Fibroblast of lung (primary cell): Measurements from ENCODE around the gene SPOCK1. TPM values are rescaled to one million over a fixed set of nuclear protein-coding genes. Genes with fewer than 3 reads are reported as not detected.
"Not testable (repeated sequence)": the region's sequence is repeated elsewhere in the genome, so short reads cannot be mapped to it uniquely, and the experiment has no call there.

Source experiments
- DNase-seq, 2 donors: peaks; one replicate each; pipeline versions ENCODE4 v3.0.0 to v3.0.0-alpha.2; 2010; ENCODE audit warnings: low read depth in 2 of 2
- H2AFZ ChIP-seq: 2 replicates; pipeline ENCODE4 v1.5.1; 2012; ENCODE audit warnings: low read length, control low read depth, inconsistent platforms
- H3K27ac ChIP-seq: 2 replicates; pipeline ENCODE4 v1.5.1; 2011; ENCODE audit warnings: low read length, control low read depth; ENCODE audit not compliant: insufficient read depth
- H3K27me3 ChIP-seq: 2 replicates; pipeline ENCODE4 v1.5.1; 2011; ENCODE audit warnings: mild to moderate bottlenecking, low read length; ENCODE audit not compliant: control insufficient read depth, insufficient read depth
- H3K36me3 ChIP-seq: 2 replicates; pipeline ENCODE4 v1.5.1; 2011; ENCODE audit warnings: low read length; ENCODE audit not compliant: control insufficient read depth, insufficient read depth
- H3K4me1 ChIP-seq: 2 replicates; pipeline ENCODE4 v1.5.1; 2011; ENCODE audit warnings: low read length; ENCODE audit not compliant: control insufficient read depth, insufficient read depth; ENCODE audit errors: extremely low read depth
- H3K4me2 ChIP-seq: 2 replicates; pipeline ENCODE4 v1.5.1; 2011; ENCODE audit warnings: low read length, control low read depth; ENCODE audit not compliant: insufficient read depth; ENCODE audit errors: extremely low read depth
- H3K4me3 ChIP-seq, 4 experiments: fragments of 200-600 bp in 1 of 4; sonication (generic) in 1 of 4; replicated peaks in 1 of 4; 2 replicates each; pipeline ENCODE4 v1.5.1; 2011 to 2016; ENCODE audit warnings: low read length in 4 of 4, low read depth in 3 of 4, mild to moderate bottlenecking in 3 of 4, control low read depth in 2 of 4, inconsistent platforms in 1 of 4, mixed read lengths in 1 of 4; ENCODE audit not compliant: insufficient read depth in 1 of 4; ENCODE audit errors: control extremely low read depth in 1 of 4
- H3K79me2 ChIP-seq: 2 replicates; pipeline ENCODE4 v1.5.1; 2012; ENCODE audit warnings: mild to moderate bottlenecking, low read length, inconsistent platforms; ENCODE audit not compliant: control insufficient read depth, insufficient read depth
- H3K9ac ChIP-seq: 2 replicates; pipeline ENCODE4 v1.5.1; 2011; ENCODE audit warnings: mild to moderate bottlenecking, low read length, control low read depth; ENCODE audit not compliant: insufficient read depth
- H3K9me3 ChIP-seq: 2 replicates; pipeline ENCODE4 v1.5.1; 2012; ENCODE audit warnings: low read depth, low read length; ENCODE audit not compliant: control insufficient read depth, insufficient read depth
- H4K20me1 ChIP-seq: 2 replicates; pipeline ENCODE4 v1.5.1; 2011; ENCODE audit warnings: low read length; ENCODE audit not compliant: control insufficient read depth, insufficient read depth; ENCODE audit errors: extremely low read depth
- EZH2 ChIP-seq: IDR thresholded peaks from 2 replicates; pipeline ENCODE4 v1.5.1; 2012; ENCODE audit warnings: low read length, control low read depth, mild to moderate bottlenecking; ENCODE audit errors: missing control alignments
- polyA plus RNA-seq, 2 donors: library from polyadenylated mRNA; depleted of rRNA in 1 of 2; stranded (reverse) in 1 of 2; unstranded in 1 of 2; fragments of >200 nt; gene quantifications; 2 replicates each; pipeline ENCODE4 v1.2.1, GENCODE V29; 2011 to 2012; ENCODE audit warnings: missing spikeins in 1 of 2
- total RNA-seq: library from RNA; depleted of rRNA; stranded (reverse); fragments of >200 nt; gene quantifications from 2 replicates; pipeline ENCODE4 v1.2.1, GENCODE V29; 2014
- TF ChIP-seq, protein P1 (sequence below), 2 donors: IDR thresholded peaks in 1 of 2; conservative IDR thresholded peaks in 1 of 2; 1 replicate in 1 of 2; 2 replicates in 1 of 2; pipeline ENCODE4 v1.5.1; 2011 to 2012; ENCODE audit warnings: low read length in 2 of 2, control low read depth in 1 of 2, inconsistent platforms in 1 of 2, low read depth in 1 of 2, mild to moderate bottlenecking in 1 of 2

SPOCK1 gene
- total and polyA plus RNA-seq, 2 donors (not counting 1 experiment from before 2014, with no cell fraction given), result 11.1 to 34.9 TPM

DNA sequence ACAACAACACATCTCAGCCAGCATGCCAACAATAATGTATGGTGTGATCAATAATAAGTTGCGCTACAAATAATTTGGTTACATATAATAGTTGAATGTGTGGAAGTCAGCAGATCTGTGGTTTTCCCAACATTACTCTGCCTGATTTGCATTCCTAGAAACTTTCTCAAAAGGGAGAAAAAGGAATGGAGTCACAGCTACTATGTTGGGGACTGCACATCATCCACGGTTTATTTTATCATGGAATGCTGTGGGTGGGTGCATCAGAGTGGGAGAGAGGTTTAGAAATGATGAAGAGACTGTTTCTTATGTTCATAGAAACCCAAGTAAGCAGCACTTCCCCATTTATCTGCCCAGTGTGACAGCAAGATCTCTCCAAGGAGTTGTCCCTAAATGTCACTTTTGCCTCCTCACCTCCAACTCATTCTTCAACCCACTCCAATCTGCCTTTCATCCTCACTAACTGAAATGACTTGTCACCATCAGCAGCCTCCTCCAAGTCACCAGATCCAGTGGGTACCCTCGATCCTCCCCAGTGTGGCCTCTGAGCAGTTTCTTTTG, 2.8 kb upstream of the SPOCK1 start:
- no peaks in the 10 kb centered on the region for H3K79me2 ChIP-seq
- no peaks in the 10 kb centered on the region for H3K4me1 ChIP-seq
- H3K9me3 ChIP-seq, result no peaks in the 10 kb centered on the region
- H3K36me3 ChIP-seq, result no peaks in the 10 kb centered on the region
- no peaks in the 10 kb centered on the region for H4K20me1 ChIP-seq
- no peak overlapping the region for H3K27ac ChIP-seq
- no peak overlapping the region for H3K9ac ChIP-seq
- H2AFZ ChIP-seq, result no peak overlapping the region
- H3K4me2 ChIP-seq, result no peak overlapping the region
- no peak overlapping the region for H3K4me3 ChIP-seq
- peak in 1 of 2 donors; percentile 63 for DNase-seq
- peaks cover 6% of the 10 kb centered on the region for H3K27me3 ChIP-seq
- TF ChIP-seq, protein P1, sequence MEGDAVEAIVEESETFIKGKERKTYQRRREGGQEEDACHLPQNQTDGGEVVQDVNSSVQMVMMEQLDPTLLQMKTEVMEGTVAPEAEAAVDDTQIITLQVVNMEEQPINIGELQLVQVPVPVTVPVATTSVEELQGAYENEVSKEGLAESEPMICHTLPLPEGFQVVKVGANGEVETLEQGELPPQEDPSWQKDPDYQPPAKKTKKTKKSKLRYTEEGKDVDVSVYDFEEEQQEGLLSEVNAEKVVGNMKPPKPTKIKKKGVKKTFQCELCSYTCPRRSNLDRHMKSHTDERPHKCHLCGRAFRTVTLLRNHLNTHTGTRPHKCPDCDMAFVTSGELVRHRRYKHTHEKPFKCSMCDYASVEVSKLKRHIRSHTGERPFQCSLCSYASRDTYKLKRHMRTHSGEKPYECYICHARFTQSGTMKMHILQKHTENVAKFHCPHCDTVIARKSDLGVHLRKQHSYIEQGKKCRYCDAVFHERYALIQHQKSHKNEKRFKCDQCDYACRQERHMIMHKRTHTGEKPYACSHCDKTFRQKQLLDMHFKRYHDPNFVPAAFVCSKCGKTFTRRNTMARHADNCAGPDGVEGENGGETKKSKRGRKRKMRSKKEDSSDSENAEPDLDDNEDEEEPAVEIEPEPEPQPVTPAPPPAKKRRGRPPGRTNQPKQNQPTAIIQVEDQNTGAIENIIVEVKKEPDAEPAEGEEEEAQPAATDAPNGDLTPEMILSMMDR (conservative IDR thresholded peaks at IDR 0.05 in 1 of 2, IDR thresholded peaks at IDR 0.05 in 1 of 2; ENCODE audit: low read depth in 1 of 2, low read length in 2 of 2), result no peak
- no peak for TF ChIP-seq EZH2

DNA sequence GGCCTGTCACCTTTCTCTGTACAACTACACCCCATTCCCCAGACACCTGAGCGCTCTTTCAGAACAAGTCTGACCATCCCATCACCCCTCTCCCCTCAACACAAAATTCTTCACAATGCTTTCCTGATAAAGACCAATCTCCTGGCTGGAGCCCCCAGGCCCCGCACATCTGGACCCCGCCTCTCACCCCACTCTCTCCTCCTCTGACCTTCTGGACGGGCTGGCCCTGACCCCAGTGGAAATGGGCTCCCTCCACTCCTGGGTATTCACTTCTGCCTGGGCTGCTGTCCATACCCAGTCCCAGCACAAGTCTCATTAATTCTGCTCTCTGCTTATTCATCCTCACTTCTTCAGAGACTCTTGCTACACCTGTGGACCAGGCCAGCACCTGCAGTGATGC, 2.1 kb upstream of the SPOCK1 start:
- Histone ChIP-seq H3K9me3 (no peaks in the 10 kb centered on the region), H3K79me2 (no peaks in the 10 kb centered on the region), H3K4me3 (no peak overlapping the region), H3K4me1 (no peaks in the 10 kb centered on the region), H4K20me1 (no peaks in the 10 kb centered on the region), H3K27me3 (peaks cover 6% of the 10 kb centered on the region), H3K27ac (no peak overlapping the region), H3K36me3 (no peaks in the 10 kb centered on the region), H3K4me2 (no peak overlapping the region), H3K9ac (no peak overlapping the region), H2AFZ (no peak overlapping the region)
- TF ChIP-seq EZH2, result no peak
- TF ChIP-seq, protein P1 (conservative IDR thresholded peaks at IDR 0.05 in 1 of 2, IDR thresholded peaks at IDR 0.05 in 1 of 2; ENCODE audit: low read depth in 1 of 2, low read length in 2 of 2), result no peak
- no peak for DNase-seq

DNA sequence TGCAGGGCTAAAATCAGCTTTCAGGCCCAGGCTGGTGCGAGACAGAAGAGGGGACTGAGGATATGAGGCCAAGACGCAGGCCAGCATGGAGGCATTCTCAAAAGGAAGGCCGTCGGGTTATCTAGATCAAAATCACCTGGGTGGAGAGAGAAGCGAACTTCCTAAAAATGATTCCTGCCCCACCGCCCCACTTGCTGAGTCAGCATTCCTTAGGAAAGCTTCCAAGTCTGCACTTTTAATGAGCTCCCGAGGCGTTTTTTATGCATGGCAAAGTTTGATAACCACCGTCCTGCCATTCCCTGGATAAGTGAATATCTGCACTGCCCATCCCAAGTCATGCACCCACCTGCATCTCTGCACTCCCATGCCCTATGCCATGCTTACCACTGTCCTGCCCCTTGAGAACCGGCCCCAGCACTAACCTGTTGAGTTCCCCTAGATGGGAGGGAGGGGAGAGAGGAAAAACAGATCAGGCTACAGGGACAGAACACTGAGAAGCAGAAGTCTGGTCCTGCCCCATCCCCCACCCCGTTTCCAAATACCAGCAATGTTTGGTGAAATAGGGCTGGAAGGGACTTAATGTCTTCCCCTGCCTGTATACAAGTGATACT, 1.6 kb upstream of the SPOCK1 start:
- no peaks in the 10 kb centered on the region for H3K79me2 ChIP-seq
- TF ChIP-seq, protein P1 (conservative IDR thresholded peaks at IDR 0.05 in 1 of 2, IDR thresholded peaks at IDR 0.05 in 1 of 2; ENCODE audit: low read depth in 1 of 2, low read length in 2 of 2), result no peak
- TF ChIP-seq EZH2, result no peak
- H3K27ac ChIP-seq, result no peak overlapping the region
- H4K20me1 ChIP-seq, result no peaks in the 10 kb centered on the region
- no peak overlapping the region for H3K4me2 ChIP-seq
- H3K27me3 ChIP-seq, result peaks cover 6% of the 10 kb centered on the region
- H3K36me3 ChIP-seq, result no peaks in the 10 kb centered on the region
- H3K9me3 ChIP-seq, result no peaks in the 10 kb centered on the region
- no peak overlapping the region for H3K9ac ChIP-seq
- H3K4me1 ChIP-seq, result no peaks in the 10 kb centered on the region
- H2AFZ ChIP-seq, result no peak overlapping the region
- H3K4me3 ChIP-seq, result no peak overlapping the region
- DNase-seq, result no peak

DNA sequence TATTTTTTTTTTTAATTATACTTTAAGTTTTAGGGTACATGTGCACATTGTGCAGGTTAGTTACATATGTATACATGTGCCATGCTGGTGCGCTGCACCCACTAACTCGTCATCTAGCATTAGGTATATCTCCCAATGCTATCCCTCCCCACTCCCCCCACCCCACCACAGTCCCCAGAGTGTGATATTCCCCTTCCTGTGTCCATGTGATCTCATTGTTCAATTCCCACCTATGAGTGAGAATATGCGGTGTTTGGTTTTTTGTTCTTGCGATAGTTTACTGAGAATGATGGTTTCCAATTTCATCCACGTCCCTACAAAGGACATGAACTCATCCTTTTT, 351 bp upstream of the SPOCK1 start:
- not testable (repeated sequence) for H3K4me3 ChIP-seq, H3K36me3 ChIP-seq, H2AFZ ChIP-seq, H4K20me1 ChIP-seq, H3K4me1 ChIP-seq, DNase-seq, H3K27ac ChIP-seq, H3K27me3 ChIP-seq, H3K9me3 ChIP-seq, H3K4me2 ChIP-seq, H3K9ac ChIP-seq, H3K79me2 ChIP-seq
